Endothelial cell of umbilical vein (primary cell): ENCODE results near the gene PPFIA1.

Experiments
- CTCF ChIP-seq, 2 donors: IDR thresholded peaks; 1 replicate in 1 of 2; 2 replicates in 1 of 2; pipeline ENCODE4 v1.5.1; 2011; ENCODE audit warnings: low read length in 2 of 2, mild to moderate bottlenecking in 2 of 2, moderate library complexity in 2 of 2, control low read depth in 1 of 2, inconsistent platforms in 1 of 2, low read depth in 1 of 2; ENCODE audit not compliant: insufficient read depth in 1 of 2; ENCODE audit errors: extremely low read depth in 1 of 2
- EZH2 ChIP-seq: IDR thresholded peaks from 2 replicates; pipeline ENCODE4 v1.6.1; 2012; ENCODE audit warnings: borderline replicate concordance, low read depth, mild to moderate bottlenecking, moderate library complexity, low read length, inconsistent platforms; ENCODE audit not compliant: severe bottlenecking
- MAX ChIP-seq: IDR thresholded peaks from 2 replicates; pipeline ENCODE4 v1.6.1; 2011; ENCODE audit not compliant: insufficient read depth, insufficient read length
- MYC ChIP-seq: IDR thresholded peaks from one replicate; pipeline ENCODE4 v1.6.1; 2011; ENCODE audit warnings: mild to moderate bottlenecking, low read depth, low read length

- TF ChIP-seq CTCF (IDR thresholded peaks at IDR 0.05; ENCODE audit: extremely low read depth in 1 of 2, insufficient read depth in 1 of 2, low read depth in 1 of 2, low read length in 2 of 2) (no peak), MAX (no peak), EZH2 (no peak), MYC (no peak)
These were observed 24.3 kb upstream of the PPFIA1 start for GRCh38 chr11:70246196-70246595.
